ENCODE data around the gene SIGMAR1.

- TF ChIP-seq POLR2AphosphoS5 (IDR thresholded peaks at IDR 0.05; ENCODE audit: low read depth, low read length), result no peak
- no peak for TF ChIP-seq POLR2A (IDR thresholded peaks at IDR 0.05; ENCODE audit: low read depth, low read length)
- TF ChIP-seq TAF1 (IDR thresholded peaks at IDR 0.05; ENCODE audit: low read depth, low read length), result no peak
Measured at GRCh38 chr9:34585946-34586669, 51.5 kb downstream of the SIGMAR1 start.
